Aorta (tissue), 5 donors: Measurements from ENCODE around the gene FLNC. TPM values are rescaled to one million over a fixed set of nuclear protein-coding genes. Genes with fewer than 3 reads are reported as not detected.

Experiments used
- ATAC-seq: fragments of 200-7000 bp; cut with Tn5 transposase; one replicate; pipeline ENCODE4 v1.9.1; 2022; ENCODE audit warnings: moderate library complexity; ENCODE audit not compliant: low FRiP score
- DNase-seq, 2 donors: peaks; one replicate each; pipeline ENCODE4 v3.0.0-alpha.2; 2020
- H3K27ac ChIP-seq, 2 donors: one replicate each; pipeline ENCODE4 v1.5.1; 2013; ENCODE audit warnings: low read length in 2 of 2, mild to moderate bottlenecking in 2 of 2, moderate library complexity in 2 of 2, control low read depth in 1 of 2, inconsistent platforms in 1 of 2, low read depth in 1 of 2
- H3K27me3 ChIP-seq, 2 donors: one replicate each; pipeline ENCODE4 v1.6.1; 2013; ENCODE audit warnings: control low read depth in 1 of 2, low read length in 1 of 2, mild to moderate bottlenecking in 1 of 2, moderate library complexity in 1 of 2; ENCODE audit not compliant: insufficient read depth in 2 of 2, control insufficient read depth in 1 of 2
- H3K36me3 ChIP-seq, 2 donors: one replicate each; pipeline ENCODE4 v1.6.1; 2013; ENCODE audit warnings: control low read depth in 1 of 2, low read length in 1 of 2, mild to moderate bottlenecking in 1 of 2; ENCODE audit not compliant: insufficient read depth in 2 of 2, control insufficient read depth in 1 of 2
- H3K4me1 ChIP-seq, 2 donors: one replicate each; pipeline ENCODE4 v1.6.1; 2013; ENCODE audit warnings: low read length in 2 of 2, control low read depth in 1 of 2, mild to moderate bottlenecking in 1 of 2, moderate library complexity in 1 of 2; ENCODE audit not compliant: insufficient read depth in 2 of 2, control insufficient read depth in 1 of 2
- H3K4me3 ChIP-seq, 2 donors: one replicate each; pipeline ENCODE4 v1.5.1; 2013; ENCODE audit warnings: low read length in 2 of 2, control low read depth in 1 of 2, mild to moderate bottlenecking in 1 of 2
- H3K9me3 ChIP-seq: one replicate; pipeline ENCODE4 v1.6.1; 2013; ENCODE audit warnings: mild to moderate bottlenecking, low read length; ENCODE audit not compliant: control insufficient read depth
- WGBS, 2 donors: extraction: QIAGEN DNeasy Blood & Tissue Kit; methylation state at CpG; one replicate each; pipeline ENCODE4 v1.1.7; 2013; 5-methylcytosine and 5-hydroxymethylcytosine counted together
- intact Hi-C, 2 donors: fragments of 100-400 bp; cut with DNase I; formaldehyde crosslinking; loops; one replicate each; pipeline versions ENCODE4 v1.14.2 to v1.15.0; 2022
- polyA plus RNA-seq, 2 donors: library from polyadenylated mRNA; stranded (reverse); fragments of 200-250 nt; gene quantifications; one replicate each; pipeline ENCODE4 v1.2.3, GENCODE V29; 2013
- total RNA-seq, 2 donors: library from RNA; stranded (reverse); fragmentation: NEBNext Ultra II Directional; extraction: Animal tissue kit (Norgen Biotek cat#: 25700); gene quantifications; one replicate each; pipeline ENCODE4 v1.2.1, GENCODE V29; 2021
- donor health status: healthy with polysubstance abuse.
- donor health status: Bipolar disorder and iron deficiency.
- donor health status: DM: no; HTN: no; CAD: no.
- donor health status: DM: no; HTN: no; CAD: no.
- donor health status: DM: yes; HTN: yes; CAD: no.

Gene FLNC
- total and polyA plus RNA-seq, 4 donors = 7.8 to 245 (median 76.6) TPM

- ATAC-seq = no peak
- Histone ChIP-seq H3K27me3 (no peaks in the 10 kb centered on the region), H3K27ac (no peak overlapping the region), H3K9me3 (no peaks in the 10 kb centered on the region), H3K36me3 (peaks cover 0 to 9% of the 10 kb centered on the region in 2 donors), H3K4me1 (no peaks in the 10 kb centered on the region), H3K4me3 (no peak overlapping the region)
- DNase-seq = peak; percentile 41 to 75
- WGBS, 2 donors = 92 to 93% methylated on average over 25 of the region's 25 CpGs
- intact Hi-C loops = loop anchor here in 1 of 2 donors (1.0 kb wide), 1 partner anchor 14 kb away; no protein-coding TSS in a partner anchor
Observed at GRCh38 chr7:128844777-128845311, 14.6 kb downstream of the FLNC start.

- Histone ChIP-seq H3K27me3 (no peaks in the 10 kb centered on the region), H3K4me3 (no peak overlapping the region), H3K27ac (no peak overlapping the region), H3K4me1 (no peaks in the 10 kb centered on the region), H3K9me3 (no peaks in the 10 kb centered on the region), H3K36me3 (peaks cover 0 to 6% of the 10 kb centered on the region in 2 donors)
- intact Hi-C loops = no loop called here
- no peak for ATAC-seq
- WGBS, 2 donors = 80 to 87% methylated on average over 5 of the region's 5 CpGs
- DNase-seq = no peak
Observed at GRCh38 chr7:128845475-128845874, 15.3 kb downstream of the FLNC start.

- H3K4me3 ChIP-seq = no peak overlapping the region
Observed at GRCh38 chr7:128845987-128846386, 15.8 kb downstream of the FLNC start.

GRCh38 chr7:128846781-128847444 is 16.7 kb downstream of the FLNC start:
- WGBS, 2 donors = 83 to 88% methylated on average over 14 of the region's 14 CpGs
- no peak overlapping the region for H3K27ac ChIP-seq
- H3K27me3 ChIP-seq = no peaks in the 10 kb centered on the region
- intact Hi-C loops = no loop called here
- no peak for DNase-seq
- H3K4me1 ChIP-seq = no peaks in the 10 kb centered on the region
- no peak overlapping the region for H3K4me3 ChIP-seq
- peaks cover 0 to 10% of the 10 kb centered on the region in 2 donors for H3K36me3 ChIP-seq
- no peaks in the 10 kb centered on the region for H3K9me3 ChIP-seq
- ATAC-seq = no peak

More at GRCh38 chr7:128845987-128846386, 15.8 kb downstream of the FLNC start:
- no peaks in the 10 kb centered on the region for H3K9me3 ChIP-seq
- intact Hi-C loops = no loop called here
- peaks cover 0 to 9% of the 10 kb centered on the region in 2 donors for H3K36me3 ChIP-seq
- no peaks in the 10 kb centered on the region for H3K4me1 ChIP-seq
- no peaks in the 10 kb centered on the region for H3K27me3 ChIP-seq
- DNase-seq (peak; percentile 48 to 76), ATAC-seq (no peak)
- no peak overlapping the region for H3K27ac ChIP-seq
- 83 to 86% methylated on average over 19 of the region's 19 CpGs for WGBS, 2 donors

- Histone ChIP-seq H3K9me3 (no peaks in the 10 kb centered on the region), H3K27me3 (no peaks in the 10 kb centered on the region), H3K36me3 (peaks cover 4 to 8% of the 10 kb centered on the region in 2 donors), H3K4me1 (no peaks in the 10 kb centered on the region), H3K4me3 (no peak overlapping the region), H3K27ac (no peak overlapping the region)
- DNase-seq (peak in 1 of 2 donors; percentile 44), ATAC-seq (no peak)
- WGBS, 2 donors = 93 to 94% methylated on average over 13 to 17 of the region's 17 CpGs
- intact Hi-C loops = no loop called here
Observed at GRCh38 chr7:128847721-128848211, 17.6 kb downstream of the FLNC start.

- Histone ChIP-seq H3K4me1 (no peaks in the 10 kb centered on the region), H3K4me3 (no peak overlapping the region), H3K27ac (no peak overlapping the region), H3K27me3 (no peaks in the 10 kb centered on the region), H3K9me3 (no peaks in the 10 kb centered on the region), H3K36me3 (peaks cover 4 to 8% of the 10 kb centered on the region in 2 donors)
- ATAC-seq (no peak), DNase-seq (peak in 1 of 2 donors; percentile 40)
- intact Hi-C loops = no loop called here
- whole genome bisulfite sequencing, 2 donors = 90 to 91% methylated on average over 31 of the region's 31 CpGs
Observed at GRCh38 chr7:128848289-128849155, 18.3 kb downstream of the FLNC start.

- intact Hi-C loops = no loop called here
- no peak for ATAC-seq
- no peaks in the 10 kb centered on the region for H3K4me1 ChIP-seq
Observed at GRCh38 chr7:128849156-128849515, 18.9 kb downstream of the FLNC start.

GRCh38 chr7:128849804-128850490 is 19.7 kb downstream of the FLNC start:
- intact Hi-C loops = no loop called here
- no peak overlapping the region for H3K27ac ChIP-seq
- H3K4me1 ChIP-seq = no peaks in the 10 kb centered on the region
- no peaks in the 10 kb centered on the region for H3K27me3 ChIP-seq
- DNase-seq (no peak), ATAC-seq (no peak)
- peaks cover 4 to 16% of the 10 kb centered on the region in 2 donors for H3K36me3 ChIP-seq
- H3K9me3 ChIP-seq = no peaks in the 10 kb centered on the region
- no peak overlapping the region for H3K4me3 ChIP-seq
- 91 to 93% methylated on average over 17 to 18 of the region's 18 CpGs for WGBS, 2 donors

More at GRCh38 chr7:128849156-128849515, 18.9 kb downstream of the FLNC start:
- Histone ChIP-seq H3K9me3 (no peaks in the 10 kb centered on the region), H3K4me3 (no peak overlapping the region), H3K36me3 (peaks cover 4 to 12% of the 10 kb centered on the region in 2 donors), H3K27me3 (no peaks in the 10 kb centered on the region), H3K27ac (no peak overlapping the region)
- DNase-seq = peak in 1 of 2 donors; percentile 32
- WGBS, 2 donors = 94% methylated on average over 16 of the region's 16 CpGs
